Ascending aorta (tissue), 2 donors: ENCODE measurements around the gene GCNT4. TPM values are rescaled to one million over a fixed set of nuclear protein-coding genes. Genes with fewer than 3 reads are reported as not detected.

ENCODE experiments used
- DNase-seq, 2 donors: peaks; one replicate each; pipeline ENCODE4 v3.0.0-alpha.2; 2019; ENCODE audit warnings: low spot score in 2 of 2
- H3K27ac ChIP-seq, 2 donors: fragments of 200-600 bp; sonication (generic); one replicate each; pipeline ENCODE4 v1.5.1; 2016 to 2017; ENCODE audit warnings: mild to moderate bottlenecking in 1 of 2
- H3K27me3 ChIP-seq: fragments of 200-600 bp; sonication (generic); one replicate; pipeline ENCODE4 v1.5.1; 2017
- H3K36me3 ChIP-seq, 2 donors: fragments of 200-600 bp; sonication (generic); one replicate each; pipeline ENCODE4 v1.5.1; 2016
- H3K4me1 ChIP-seq, 2 donors: fragments of 200-600 bp; sonication (generic); one replicate each; pipeline ENCODE4 v1.5.1; 2016 to 2017; ENCODE audit warnings: mild to moderate bottlenecking in 1 of 2
- H3K4me3 ChIP-seq, 2 donors: fragments of 200-600 bp; sonication (generic); one replicate each; pipeline ENCODE4 v1.5.1; 2016 to 2017; ENCODE audit warnings: mild to moderate bottlenecking in 1 of 2
- H3K9me3 ChIP-seq, 2 donors: fragments of 200-600 bp; sonication (generic); one replicate each; pipeline ENCODE4 v1.5.1; 2016
- CTCF ChIP-seq, 3 experiments: fragments of 200-600 bp in 2 of 3; fragments of 450-650 bp in 1 of 3; sonication (generic) in 2 of 3; IDR thresholded peaks; one replicate each; pipeline ENCODE4 v1.5.1; 2016 to 2019; ENCODE audit warnings: antibody characterized with exemption in 3 of 3, mild to moderate bottlenecking in 1 of 3, moderate library complexity in 1 of 3
- intact Hi-C: fragments of 100-400 bp; cut with DNase I; formaldehyde crosslinking; loops from one replicate; pipeline ENCODE4 v1.15.1; 2023
- total RNA-seq: library from RNA; depleted of rRNA; stranded (reverse); fragments of >200 nt; gene quantifications from one replicate; pipeline ENCODE4 v1.1.0, GENCODE V29; 2016

The GCNT4 gene
- total RNA-seq, 1 donor from 2014 or later, result 0.43 TPM

GRCh38 chr5:75012748-75013147 is 39.6 kb downstream of the GCNT4 start:
- intact Hi-C loops, result no loop called here
- DNase-seq, result no peak

GRCh38 chr5:75010838-75011237 is 41.5 kb downstream of the GCNT4 start:
- no peak for DNase-seq
- no peak overlapping the region for H3K27ac ChIP-seq
- H3K27me3 ChIP-seq, result no peaks in the 10 kb centered on the region
- intact Hi-C loops, result no loop called here
- H3K4me3 ChIP-seq, result no peak overlapping the region
- no peak for TF ChIP-seq CTCF (IDR thresholded peaks at IDR 0.05)
- H3K4me1 ChIP-seq, result no peaks in the 10 kb centered on the region
- H3K9me3 ChIP-seq, result peaks cover 0 to 3% of the 10 kb centered on the region in 2 donors
- H3K36me3 ChIP-seq, result no peaks in the 10 kb centered on the region

More at GRCh38 chr5:75012748-75013147, 39.6 kb downstream of the GCNT4 start:
- no peaks in the 10 kb centered on the region for H3K36me3 ChIP-seq
- no peaks in the 10 kb centered on the region for H3K9me3 ChIP-seq
- no peak for TF ChIP-seq CTCF (IDR thresholded peaks at IDR 0.05)
- H3K4me3 ChIP-seq, result no peak overlapping the region
- H3K4me1 ChIP-seq, result no peaks in the 10 kb centered on the region
- H3K27ac ChIP-seq, result no peak overlapping the region
- no peaks in the 10 kb centered on the region for H3K27me3 ChIP-seq

DNA sequence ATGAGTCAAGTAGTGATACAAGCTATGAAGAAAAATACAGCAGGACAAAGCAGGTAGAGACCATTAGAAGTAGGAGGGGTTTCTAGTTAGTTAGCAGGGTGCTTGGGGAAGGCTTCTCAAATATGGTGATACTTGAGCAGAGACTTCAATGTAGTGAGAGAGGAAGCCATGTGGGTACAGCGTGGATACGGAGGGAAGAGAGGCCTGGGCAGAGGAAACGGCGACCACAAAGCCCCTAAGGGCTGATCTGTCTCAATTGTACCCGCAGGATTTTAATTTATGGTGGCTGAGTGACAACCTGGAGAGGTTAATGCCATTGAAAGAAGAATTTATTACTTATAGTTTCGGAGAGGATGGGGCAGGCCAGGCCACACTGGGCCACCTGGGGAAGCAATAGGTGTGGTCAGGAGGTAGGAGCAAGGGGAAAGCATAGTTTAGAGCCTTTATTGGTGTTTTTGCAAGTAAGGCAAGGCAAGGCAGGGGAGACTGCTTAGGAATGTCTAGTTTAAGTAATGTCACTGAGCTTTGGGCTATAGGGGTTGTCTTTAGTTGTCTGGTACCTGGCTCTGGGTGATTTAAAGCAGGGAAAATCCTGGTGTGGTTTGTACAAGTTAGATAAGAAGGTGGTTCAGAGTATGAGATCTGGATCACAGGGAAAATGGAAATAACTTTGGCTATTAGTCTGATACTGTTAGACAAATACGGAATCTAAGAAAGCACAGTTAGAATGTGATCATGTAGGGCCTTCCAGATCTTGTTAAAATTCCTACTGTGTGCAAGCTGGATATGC is 42.6 kb downstream of the GCNT4 start:
- no peak for DNase-seq
- Histone ChIP-seq H3K4me3 (no peak overlapping the region), H3K4me1 (no peaks in the 10 kb centered on the region), H3K27me3 (no peaks in the 10 kb centered on the region), H3K36me3 (no peaks in the 10 kb centered on the region), H3K9me3 (peaks cover 0 to 5% of the 10 kb centered on the region in 2 donors), H3K27ac (no peak overlapping the region)
- intact Hi-C loops, result no loop called here
- TF ChIP-seq CTCF (IDR thresholded peaks at IDR 0.05), result no peak

DNA sequence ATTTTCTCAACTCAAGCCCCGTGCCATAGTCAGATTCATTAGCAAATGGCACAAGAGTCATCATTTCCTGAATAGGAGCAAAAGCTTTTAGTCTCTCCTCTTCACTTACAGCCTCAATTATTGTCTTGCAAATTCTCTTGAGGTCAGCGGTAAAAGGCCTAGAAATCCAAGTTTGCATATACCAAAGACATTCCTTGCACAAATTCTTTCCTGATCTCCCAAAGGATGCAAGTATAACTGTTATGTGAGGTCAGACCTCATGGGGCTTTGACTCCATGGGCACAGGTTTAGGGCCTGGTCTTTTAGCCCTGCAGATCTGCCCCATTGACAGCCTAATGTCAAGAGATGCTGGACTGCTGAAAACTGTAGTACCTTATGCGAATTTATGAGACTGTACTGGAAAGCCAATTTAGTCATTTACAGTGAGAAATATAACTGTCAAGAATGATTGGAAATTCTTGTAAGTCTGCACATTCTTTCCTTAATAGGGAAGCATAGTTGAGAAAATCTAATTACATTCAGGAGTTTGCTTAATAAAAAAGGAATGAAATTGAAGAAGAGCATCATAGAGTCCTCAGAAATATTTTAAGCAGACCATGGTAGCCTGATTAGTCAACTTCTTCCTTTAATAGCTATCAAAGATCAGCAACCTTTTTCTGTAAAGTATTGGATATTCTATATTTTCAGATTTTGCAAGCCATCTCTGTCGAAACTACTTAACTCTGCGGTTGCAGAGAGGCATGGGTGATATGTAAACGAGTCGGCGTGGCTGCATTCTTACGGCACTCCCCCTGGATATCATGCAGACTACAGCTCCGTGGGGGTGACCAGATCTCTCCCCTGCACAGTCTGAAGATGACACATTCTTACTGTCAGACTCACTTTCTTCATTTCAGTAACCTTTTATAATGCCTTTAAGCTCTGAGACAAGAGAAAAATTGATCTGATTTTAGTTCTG is 45.2 kb downstream of the GCNT4 start:
- Histone ChIP-seq H3K4me3 (no peak overlapping the region), H3K27me3 (no peaks in the 10 kb centered on the region), H3K27ac (no peak overlapping the region), H3K36me3 (no peaks in the 10 kb centered on the region), H3K9me3 (peaks cover 0 to 5% of the 10 kb centered on the region in 2 donors), H3K4me1 (no peaks in the 10 kb centered on the region)
- TF ChIP-seq CTCF (IDR thresholded peaks at IDR 0.05), result no peak
- intact Hi-C loops, result no loop called here
- no peak for DNase-seq

DNA sequence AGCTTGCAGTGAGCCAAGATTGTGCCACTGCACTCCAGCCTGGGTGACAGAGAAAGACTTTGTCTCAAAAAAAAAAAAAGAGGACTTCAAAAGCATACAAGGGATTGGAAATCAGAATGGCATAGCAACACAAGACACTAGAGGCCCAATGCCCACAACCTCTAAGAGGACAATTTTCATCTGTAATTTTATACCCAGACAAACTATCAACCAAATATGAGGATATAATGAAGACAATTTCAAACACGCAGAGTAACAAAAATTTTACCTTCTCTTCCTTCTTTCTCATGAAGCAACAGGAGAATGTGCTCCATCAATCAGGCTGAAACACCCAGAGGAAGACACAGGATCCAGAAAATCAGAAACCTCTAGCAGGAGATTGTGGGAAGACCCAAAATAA is 46.8 kb downstream of the GCNT4 start:
- Histone ChIP-seq H3K36me3 (no peaks in the 10 kb centered on the region), H3K9me3 (peaks cover 0 to 5% of the 10 kb centered on the region in 2 donors), H3K4me1 (no peaks in the 10 kb centered on the region), H3K4me3 (no peak overlapping the region), H3K27ac (no peak overlapping the region), H3K27me3 (no peaks in the 10 kb centered on the region)
- DNase-seq, result no peak
- intact Hi-C loops, result no loop called here
- TF ChIP-seq CTCF (IDR thresholded peaks at IDR 0.05), result no peak

Other genes starting within 250 kb of the GCNT4 start
- gene FAM169A, start 186.2 kb downstream of the GCNT4 start, total RNA-seq, result not detected
- gene ANKRD31, start 184.3 kb upstream of the GCNT4 start, total RNA-seq, result not detected